Stimulated activated CD4-positive, alpha-beta T cell treated with anti-CD3 and anti-CD28 coated beads, Interleukin-15, amount 100 ng/mL, for 24 hours (primary cell): ENCODE results near the gene PNMA6A.
"Not testable (repeated sequence)": the region's sequence is repeated elsewhere in the genome, so short reads cannot be mapped to it uniquely, and the experiment has no call there.

Experiments
- DNase-seq: peaks from one replicate; pipeline ENCODE4 v3.0.0-alpha.2; 2020

PNMA6A gene

DNA sequence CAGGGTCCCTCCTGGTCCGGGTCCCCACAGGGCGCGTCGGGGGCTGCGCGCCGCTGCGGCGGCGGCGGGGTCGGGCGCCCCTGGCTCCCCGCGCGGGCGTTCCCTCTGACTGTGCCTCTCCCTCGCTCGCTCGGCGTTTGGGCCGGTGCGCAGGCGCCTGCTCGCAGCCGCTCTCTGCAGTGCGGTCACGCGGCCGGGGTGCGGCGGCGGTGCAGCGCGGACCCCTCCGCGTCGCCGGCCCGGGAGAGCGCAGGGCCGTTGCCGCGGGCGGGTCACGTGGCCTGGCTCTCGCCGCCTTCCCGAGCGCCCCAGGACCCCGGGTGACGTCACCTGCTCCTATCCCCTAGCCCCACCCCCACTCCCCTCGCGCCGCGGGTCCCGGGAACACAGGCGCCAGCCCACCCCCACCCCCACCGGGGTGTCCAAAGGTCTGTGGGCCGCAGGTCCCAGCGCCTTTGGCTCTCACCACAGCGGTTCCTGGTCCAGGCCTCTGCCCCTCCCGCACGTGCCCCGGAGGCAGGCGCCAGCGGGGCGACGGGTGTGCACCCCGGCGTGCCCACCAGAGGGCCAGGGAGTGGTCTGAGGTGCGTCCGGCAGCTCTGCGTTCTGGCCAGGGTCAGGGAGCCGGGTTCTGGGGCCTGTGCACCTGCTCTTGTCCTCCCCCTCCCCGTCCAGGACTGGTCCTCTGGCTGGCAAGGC is 5.3 kb downstream of the PNMA6A start:
- DNase-seq, result not testable (repeated sequence)

DNA sequence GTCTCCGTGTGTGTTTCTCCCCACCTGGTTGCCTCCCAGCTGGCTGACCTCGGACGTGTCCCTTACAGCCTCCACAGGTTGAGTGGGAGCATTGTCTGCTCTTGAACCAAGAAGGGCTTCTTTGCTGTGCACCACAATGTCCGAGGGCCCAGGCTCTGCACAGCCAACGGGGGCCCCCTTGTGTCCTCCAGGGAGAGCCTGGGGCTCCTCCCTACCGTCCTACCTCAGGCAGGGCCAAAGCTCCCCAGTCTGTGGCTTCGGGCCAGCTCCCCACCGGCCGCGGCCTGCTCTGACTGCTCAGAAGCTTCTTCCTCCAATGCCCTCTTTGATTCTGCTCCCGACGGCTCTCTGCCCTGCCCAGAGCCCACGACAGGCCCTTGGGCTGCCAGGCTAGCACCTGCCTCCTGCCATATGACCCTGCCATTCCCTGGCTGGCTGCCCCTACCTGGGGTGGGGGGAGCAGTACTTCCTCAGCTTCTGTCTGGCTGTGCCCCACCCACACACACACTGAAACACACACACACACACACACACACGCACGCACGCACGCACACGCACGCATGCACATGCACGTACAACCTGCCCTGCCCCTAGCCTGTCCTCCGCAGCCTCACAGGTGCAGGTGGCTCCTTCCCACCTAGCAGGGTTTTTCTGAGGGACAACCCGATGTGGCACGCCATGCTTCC is 11.1 kb downstream of the PNMA6A start:
- not testable (repeated sequence) for DNase-seq

DNA sequence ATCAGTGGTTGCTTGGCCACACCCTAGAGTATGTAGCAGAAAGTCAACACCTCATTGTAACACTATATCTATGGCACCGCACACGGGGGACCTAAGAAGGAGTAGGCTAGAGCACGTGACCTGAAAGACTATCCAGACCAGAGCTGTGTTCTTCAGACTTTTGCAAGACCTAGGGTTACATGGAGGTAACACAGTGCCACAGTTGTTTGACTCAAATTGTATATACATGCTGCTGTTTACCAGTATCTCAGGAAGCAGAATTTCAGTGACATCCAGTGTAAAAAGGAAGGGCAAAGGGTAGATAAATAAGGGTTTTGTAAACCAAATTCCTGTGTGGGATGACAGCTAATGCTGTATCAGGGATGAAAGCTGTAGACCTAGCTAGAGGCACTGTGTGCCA is 30.2 kb downstream of the PNMA6A start:
- DNase-seq, result no peak

DNA sequence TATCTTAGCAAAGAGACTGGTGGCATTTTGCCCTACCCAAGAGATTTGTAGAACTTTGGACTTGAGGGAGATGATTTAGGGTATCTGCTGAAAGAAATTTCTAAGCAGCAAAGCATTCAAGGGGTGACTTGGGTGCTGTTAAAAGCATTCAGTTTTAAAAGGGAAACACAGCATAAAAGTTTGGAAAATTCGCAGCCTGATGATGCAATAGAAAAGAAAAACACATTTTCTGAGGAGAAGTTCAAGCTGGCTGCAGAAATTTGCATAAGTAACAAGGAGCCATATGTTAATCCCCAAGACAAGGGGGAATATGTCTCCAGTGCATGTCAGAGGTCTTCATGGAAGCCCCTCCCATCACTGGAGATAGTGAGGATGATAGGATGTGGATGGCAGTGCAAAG is 32.7 kb downstream of the PNMA6A start:
- DNase-seq, result not testable (repeated sequence)

DNA sequence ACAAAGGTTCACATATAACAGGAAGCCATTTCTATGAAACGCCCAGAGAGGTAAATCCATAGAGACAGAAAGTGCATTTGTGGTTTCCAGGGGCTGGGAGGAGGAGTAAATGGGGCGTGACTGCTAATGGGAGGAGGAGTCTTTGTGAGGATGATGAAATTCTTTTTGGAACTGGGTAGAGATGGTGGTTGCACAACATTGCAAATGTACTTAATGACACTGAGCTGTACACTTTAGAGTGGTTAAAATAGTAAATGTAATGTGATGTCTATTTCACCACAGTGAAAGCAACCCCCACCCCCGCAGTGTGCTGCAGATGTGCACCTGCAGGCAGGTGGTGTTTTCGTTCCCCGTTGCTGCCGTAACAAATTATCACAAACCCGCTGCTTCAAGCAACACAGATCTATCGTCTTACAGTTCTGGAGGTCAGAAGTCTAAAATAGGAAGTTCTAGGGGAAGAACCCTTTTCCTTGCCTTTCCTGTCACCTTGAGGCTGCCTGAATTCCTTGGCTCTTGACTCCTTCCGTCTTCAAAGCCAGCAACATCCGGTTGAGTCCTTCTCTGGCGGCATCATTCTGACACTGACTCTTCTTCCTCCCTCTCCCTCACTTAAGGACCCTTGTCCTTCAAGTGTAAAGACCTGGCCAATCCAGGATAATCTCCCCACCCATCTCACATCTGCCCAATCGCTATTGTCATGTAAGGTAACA is 34.0 kb downstream of the PNMA6A start:
- not testable (repeated sequence) for DNase-seq

DNA sequence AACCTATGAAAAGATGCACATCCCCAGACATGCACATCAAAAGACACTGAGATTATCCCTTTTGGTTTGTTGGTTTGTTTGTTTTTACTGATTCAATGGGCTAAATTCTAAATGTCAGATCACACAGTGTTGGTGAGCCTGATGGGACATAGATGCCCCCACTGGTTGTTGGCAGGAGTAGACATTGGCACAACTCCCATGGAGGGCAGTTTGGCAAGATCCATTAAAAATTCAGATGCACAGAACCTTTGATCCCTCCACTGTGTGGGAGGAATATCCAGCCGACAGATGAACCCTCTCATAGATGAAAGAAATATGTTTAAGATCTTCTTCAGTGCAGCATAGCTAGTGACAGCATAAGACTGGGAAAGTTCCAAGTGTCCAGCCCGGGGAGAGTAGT is 38.5 kb downstream of the PNMA6A start:
- not testable (repeated sequence) for DNase-seq

DNA sequence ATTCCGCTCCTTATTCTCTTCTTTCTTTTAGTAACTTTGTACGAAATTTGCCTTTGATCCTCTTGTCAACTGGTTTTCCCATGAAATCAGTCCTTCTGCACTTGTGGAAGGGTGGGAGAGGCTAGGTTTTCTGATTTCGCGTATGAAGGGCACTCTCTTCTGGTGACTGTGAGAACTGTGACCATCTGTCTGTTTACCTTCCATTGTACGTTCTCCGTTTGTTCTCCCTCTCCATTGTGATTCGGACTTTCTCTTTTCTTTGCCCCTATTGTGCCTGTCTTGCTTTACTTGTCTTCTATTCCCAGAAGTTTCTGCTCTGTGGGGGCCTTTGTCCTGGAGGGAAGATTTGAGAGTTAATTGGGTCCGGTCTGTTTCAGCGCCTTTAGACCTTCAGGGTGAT is 41.6 kb downstream of the PNMA6A start:
- DNase-seq, result not testable (repeated sequence)

DNA sequence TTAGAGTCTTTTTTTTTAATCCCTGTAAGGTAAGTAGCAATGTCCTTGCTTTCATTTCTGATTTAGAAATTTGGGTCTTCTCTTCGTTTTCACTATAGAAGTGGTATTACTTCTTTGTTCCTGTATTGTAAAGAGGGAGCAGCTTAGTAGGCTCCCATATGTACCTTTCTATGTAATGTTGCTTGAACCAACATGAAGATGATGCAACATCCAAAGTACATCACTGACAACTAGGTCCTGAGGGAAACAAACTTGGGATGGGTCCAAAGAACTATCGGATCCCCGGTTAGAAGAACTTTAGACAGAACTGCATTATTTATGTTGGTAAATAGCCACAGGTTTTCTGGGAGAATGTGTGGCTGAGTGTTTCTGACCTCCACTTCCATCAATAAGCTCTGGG is 45.5 kb downstream of the PNMA6A start:
- DNase-seq, result not testable (repeated sequence)

DNA sequence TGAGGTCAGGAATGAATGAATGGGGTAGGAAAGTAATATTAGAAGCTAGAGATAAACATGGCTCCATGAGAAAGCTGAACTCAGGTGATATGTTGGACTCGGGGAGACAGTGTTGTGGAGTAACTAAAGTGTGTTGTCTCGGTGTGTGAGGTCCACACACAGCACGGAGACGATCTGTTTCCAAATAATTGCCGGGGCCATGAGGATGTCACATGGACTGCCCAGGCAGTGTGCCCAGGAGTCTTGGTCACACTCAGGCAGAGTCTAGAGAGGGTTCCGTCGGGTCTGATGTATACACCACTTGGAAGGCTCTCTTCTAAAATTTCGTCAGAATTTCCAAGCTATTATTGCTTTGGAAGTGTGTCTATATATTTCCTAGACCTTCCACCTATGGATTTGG is 48.0 kb downstream of the PNMA6A start:
- DNase-seq, result not testable (repeated sequence)

DNA sequence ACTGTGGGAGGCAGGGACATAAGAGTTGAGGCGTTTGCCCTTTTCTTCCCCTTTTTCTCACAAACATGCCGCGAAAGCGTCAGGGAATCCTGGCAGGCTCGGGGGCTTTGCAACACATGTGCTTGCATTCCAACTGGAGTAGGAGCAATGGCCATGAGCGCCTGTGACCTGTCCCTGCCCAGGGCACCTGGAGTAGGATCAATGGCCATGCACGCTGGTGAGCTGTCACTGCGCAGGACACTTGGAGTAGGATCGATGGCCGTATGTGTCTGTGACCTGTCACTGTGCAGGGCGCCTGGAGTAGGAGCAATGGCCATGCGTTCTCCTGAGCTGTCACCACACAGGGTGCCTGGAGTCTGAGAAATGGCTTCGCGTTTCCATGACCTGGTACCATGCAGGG is 51.2 kb downstream of the PNMA6A start:
- DNase-seq, result not testable (repeated sequence)
